Brain microvascular endothelial cell (primary cell): ENCODE results near the gene FCGR3A.
"Not testable (repeated sequence)": the region's sequence is repeated elsewhere in the genome, so short reads cannot be mapped to it uniquely, and the experiment has no call there.

Experiments used
- DNase-seq: peaks from one replicate; pipeline ENCODE4 v3.0.0-alpha.2; 2020
- H3K27ac ChIP-seq: fragments of 250-450 bp; sonication (Bioruptor Pico); 2 replicates; pipeline ENCODE4 v1.5.1; 2020; ENCODE audit warnings: mild to moderate bottlenecking, moderate library complexity
- H3K27me3 ChIP-seq: fragments of 250-450 bp; sonication (Bioruptor Pico); replicated peaks from 2 replicates; pipeline ENCODE4 v1.5.1; 2020; ENCODE audit warnings: mild to moderate bottlenecking
- H3K36me3 ChIP-seq: fragments of 250-450 bp; sonication (Bioruptor Pico); replicated peaks from 2 replicates; pipeline ENCODE4 v1.5.1; 2020; ENCODE audit warnings: mild to moderate bottlenecking
- H3K4me3 ChIP-seq: 2 replicates; pipeline ENCODE4 v1.5.1; 2011; ENCODE audit warnings: low read depth, mild to moderate bottlenecking, control low read depth, low read length, moderate library complexity
- in situ Hi-C: cut with HindIII; loops from 2 replicates; pipeline ENCODE4 v1.10.0; 2017; ENCODE audit warnings: low sequenced_read_pairs, low pct_ligation_motif_present
- TF ChIP-seq, protein P1 (sequence below): IDR thresholded peaks from 2 replicates; pipeline ENCODE4 v1.5.1; 2011; ENCODE audit warnings: low read depth, mild to moderate bottlenecking, moderate library complexity, low read length, control low read depth, inconsistent platforms; ENCODE audit errors: missing control alignments

Gene FCGR3A

DNA sequence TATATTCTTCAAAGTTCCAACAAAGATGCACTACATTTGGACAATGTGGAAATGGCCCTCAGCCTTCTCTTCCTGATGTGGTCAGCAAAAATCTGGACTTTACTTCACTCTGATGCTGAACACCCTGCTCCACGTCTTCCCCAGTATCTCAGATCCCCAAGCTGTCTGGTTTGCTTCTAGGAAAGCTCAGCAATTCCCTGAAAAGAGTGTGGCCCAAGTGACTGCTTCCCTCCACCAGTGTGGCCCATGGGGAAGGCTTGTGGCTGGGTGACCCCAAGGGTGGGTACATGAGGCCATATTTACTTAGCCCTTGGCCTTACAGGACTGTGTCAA, 36.2 kb downstream of the FCGR3A start:
- in situ Hi-C loops, H3K27me3 ChIP-seq, H3K36me3 ChIP-seq, DNase-seq, H3K4me3 ChIP-seq, H3K27ac ChIP-seq: not testable (repeated sequence)

DNA sequence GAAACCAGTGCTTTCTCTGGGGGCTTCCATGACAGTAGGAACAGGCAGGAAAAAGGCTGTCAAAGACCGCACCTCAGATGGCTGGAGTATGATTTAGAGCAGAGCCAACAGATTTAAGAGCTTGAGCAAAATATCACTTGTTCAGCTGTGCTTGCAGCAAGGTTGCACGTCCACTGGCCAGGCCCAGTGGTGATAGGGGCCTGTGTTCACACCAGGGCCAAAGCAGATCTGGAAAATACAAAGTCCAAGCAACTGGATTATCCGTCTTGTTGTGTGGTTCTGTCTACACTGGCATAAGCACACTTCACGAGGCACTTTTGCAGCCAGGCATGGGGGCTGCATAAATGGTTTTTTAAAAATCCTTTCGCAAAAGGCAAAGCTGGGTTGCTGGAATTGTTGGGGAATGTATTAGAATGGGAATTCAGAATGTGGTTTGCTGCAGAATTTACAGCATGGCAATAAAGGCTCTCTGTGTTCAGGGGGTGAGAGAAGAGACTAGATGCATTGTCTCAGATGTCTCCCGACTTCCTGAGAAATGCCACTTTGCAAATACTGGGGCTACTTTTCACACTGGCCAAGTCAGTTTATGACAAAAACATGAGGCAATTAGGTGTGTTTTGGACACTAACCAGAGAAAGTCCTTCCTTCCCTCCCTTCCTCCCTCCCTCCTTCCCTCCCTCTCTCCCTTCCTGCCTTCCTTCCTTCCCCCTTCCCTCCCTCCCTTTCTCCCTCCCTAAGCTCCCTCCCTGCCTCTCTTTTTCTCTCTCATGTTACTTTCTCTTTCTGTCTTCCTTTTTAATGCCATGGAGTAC, 36.8 kb downstream of the FCGR3A start:
- H3K27me3 ChIP-seq = not testable (repeated sequence)

DNA sequence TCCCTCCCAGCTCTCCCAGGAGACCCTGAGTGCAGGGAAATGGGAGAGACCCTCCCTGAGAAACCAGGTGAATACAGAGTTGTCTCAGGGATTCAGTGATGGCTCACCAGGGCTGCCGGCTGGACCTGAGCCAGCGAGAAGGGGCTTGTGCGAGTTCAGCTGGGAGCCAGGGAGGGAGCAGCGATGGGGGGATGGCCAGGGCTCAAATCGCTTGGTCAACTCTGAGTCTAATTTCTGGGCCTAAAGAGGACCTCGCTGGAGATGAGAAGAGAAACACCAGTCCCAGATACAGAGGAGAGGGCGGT, 37.9 kb downstream of the FCGR3A start:
- H3K27ac ChIP-seq = no peak overlapping the region
- no peaks in the 10 kb centered on the region for H3K27me3 ChIP-seq
- no peak overlapping the region for H3K4me3 ChIP-seq
- in situ Hi-C loops = no loop called here
- TF ChIP-seq, protein P1, sequence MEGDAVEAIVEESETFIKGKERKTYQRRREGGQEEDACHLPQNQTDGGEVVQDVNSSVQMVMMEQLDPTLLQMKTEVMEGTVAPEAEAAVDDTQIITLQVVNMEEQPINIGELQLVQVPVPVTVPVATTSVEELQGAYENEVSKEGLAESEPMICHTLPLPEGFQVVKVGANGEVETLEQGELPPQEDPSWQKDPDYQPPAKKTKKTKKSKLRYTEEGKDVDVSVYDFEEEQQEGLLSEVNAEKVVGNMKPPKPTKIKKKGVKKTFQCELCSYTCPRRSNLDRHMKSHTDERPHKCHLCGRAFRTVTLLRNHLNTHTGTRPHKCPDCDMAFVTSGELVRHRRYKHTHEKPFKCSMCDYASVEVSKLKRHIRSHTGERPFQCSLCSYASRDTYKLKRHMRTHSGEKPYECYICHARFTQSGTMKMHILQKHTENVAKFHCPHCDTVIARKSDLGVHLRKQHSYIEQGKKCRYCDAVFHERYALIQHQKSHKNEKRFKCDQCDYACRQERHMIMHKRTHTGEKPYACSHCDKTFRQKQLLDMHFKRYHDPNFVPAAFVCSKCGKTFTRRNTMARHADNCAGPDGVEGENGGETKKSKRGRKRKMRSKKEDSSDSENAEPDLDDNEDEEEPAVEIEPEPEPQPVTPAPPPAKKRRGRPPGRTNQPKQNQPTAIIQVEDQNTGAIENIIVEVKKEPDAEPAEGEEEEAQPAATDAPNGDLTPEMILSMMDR = no peak
- no peaks in the 10 kb centered on the region for H3K36me3 ChIP-seq
- DNase-seq = no peak

More for the DNA sequence above, 36.8 kb downstream of the FCGR3A start:
- in situ Hi-C loops, H3K27ac ChIP-seq, H3K36me3 ChIP-seq, H3K4me3 ChIP-seq, DNase-seq: not testable (repeated sequence)

GRCh38 chr1:161511018-161511755, 38.4 kb downstream of the FCGR3A start:
- TF ChIP-seq, protein P1 = no peak
- in situ Hi-C loops = no loop called here
- Histone ChIP-seq H3K36me3 (no peaks in the 10 kb centered on the region), H3K27me3 (no peaks in the 10 kb centered on the region), H3K27ac (no peak overlapping the region), H3K4me3 (no peak overlapping the region)
- no peak for DNase-seq

DNA sequence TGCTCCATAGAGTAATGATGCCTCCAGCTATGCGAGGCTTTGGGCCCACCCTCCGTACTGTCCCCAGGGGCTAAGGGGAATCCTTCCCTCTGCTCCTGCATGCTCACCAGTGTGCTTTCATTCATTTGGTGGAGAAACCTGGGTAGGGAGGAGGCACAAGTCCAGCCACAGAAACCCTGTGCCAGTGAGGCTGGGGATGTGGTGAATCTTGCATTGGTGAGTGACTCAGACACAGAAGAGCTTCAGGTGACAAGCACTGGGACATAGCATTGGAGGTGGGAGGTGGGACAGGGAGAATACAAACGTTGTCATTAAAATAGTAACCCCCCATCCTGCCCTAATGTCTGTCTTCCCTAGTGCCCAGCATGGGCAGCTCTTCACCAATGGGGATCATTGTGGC, 39.1 kb downstream of the FCGR3A start:
- in situ Hi-C loops = no loop called here

GRCh38 chr1:161506336-161507223, 43.0 kb downstream of the FCGR3A start:
- TF ChIP-seq, protein P1 = no peak
- H3K4me3 ChIP-seq = no peak overlapping the region
- H3K27me3 ChIP-seq = no peaks in the 10 kb centered on the region
- H3K27ac ChIP-seq = no peak overlapping the region
- DNase-seq = peak; percentile 12
- H3K36me3 ChIP-seq = no peaks in the 10 kb centered on the region
- in situ Hi-C loops = no loop called here

More for the DNA sequence above, 39.1 kb downstream of the FCGR3A start:
- Histone ChIP-seq H3K4me3 (no peak overlapping the region), H3K27me3 (no peaks in the 10 kb centered on the region), H3K27ac (no peak overlapping the region), H3K36me3 (no peaks in the 10 kb centered on the region)
- TF ChIP-seq, protein P1 = no peak
- no peak for DNase-seq
